ENCODE results near the gene AGPAT3.

DNA sequence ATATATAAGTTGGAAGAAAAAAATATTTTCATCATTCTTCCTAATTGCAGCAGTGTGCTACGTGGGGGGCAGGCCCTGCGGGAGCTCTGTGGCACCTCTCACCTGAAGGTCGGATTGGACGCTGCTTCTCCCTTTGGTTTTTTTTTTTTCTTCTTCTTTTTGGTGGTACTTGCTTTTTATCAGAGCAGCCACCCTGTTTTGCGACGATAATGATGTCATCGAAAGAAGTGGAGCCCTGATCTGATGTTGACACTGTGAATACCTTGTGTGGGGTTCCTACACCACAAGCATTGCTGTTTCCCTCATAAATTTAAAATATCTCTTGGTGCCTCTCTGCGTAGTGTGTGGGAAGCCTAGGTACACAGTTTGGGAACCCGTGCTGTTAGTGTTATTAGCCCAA is 152.6 kb downstream of the AGPAT3 start:
- TF ChIP-seq, protein P1, sequence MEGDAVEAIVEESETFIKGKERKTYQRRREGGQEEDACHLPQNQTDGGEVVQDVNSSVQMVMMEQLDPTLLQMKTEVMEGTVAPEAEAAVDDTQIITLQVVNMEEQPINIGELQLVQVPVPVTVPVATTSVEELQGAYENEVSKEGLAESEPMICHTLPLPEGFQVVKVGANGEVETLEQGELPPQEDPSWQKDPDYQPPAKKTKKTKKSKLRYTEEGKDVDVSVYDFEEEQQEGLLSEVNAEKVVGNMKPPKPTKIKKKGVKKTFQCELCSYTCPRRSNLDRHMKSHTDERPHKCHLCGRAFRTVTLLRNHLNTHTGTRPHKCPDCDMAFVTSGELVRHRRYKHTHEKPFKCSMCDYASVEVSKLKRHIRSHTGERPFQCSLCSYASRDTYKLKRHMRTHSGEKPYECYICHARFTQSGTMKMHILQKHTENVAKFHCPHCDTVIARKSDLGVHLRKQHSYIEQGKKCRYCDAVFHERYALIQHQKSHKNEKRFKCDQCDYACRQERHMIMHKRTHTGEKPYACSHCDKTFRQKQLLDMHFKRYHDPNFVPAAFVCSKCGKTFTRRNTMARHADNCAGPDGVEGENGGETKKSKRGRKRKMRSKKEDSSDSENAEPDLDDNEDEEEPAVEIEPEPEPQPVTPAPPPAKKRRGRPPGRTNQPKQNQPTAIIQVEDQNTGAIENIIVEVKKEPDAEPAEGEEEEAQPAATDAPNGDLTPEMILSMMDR (conservative IDR thresholded peaks at IDR 0.05 in 1 of 2, IDR thresholded peaks at IDR 0.05 in 1 of 2; ENCODE audit: low read depth in 1 of 2, low read length in 2 of 2) = no peak
- TF ChIP-seq EZH2 (IDR thresholded peaks at IDR 0.05; ENCODE audit: low read length, missing control alignments) = no peak
